HepG2 (cell line): Measurements from ENCODE around the gene EGR1.

Experiments used
- CC2D1A ChIP-seq: sonication (generic); formaldehyde crosslinking; IDR thresholded peaks from 2 replicates; pipeline ENCODE4 v1.8.1; 2023; ENCODE audit warnings: mild to moderate bottlenecking, missing genetic modification reagents
- CEBPB ChIP-seq: IDR thresholded peaks from 2 replicates; pipeline ENCODE4 v1.6.1; 2011; ENCODE audit warnings: low read depth, low read length, improper control_type of control experiment, borderline replicate concordance
- HDAC2 ChIP-seq: sonication (generic); formaldehyde crosslinking; IDR thresholded peaks from 2 replicates; pipeline ENCODE4 v1.4.0; 2020; ENCODE audit warnings: missing genetic modification reagents
- PHF8 ChIP-seq: sonication (generic); formaldehyde crosslinking; IDR thresholded peaks from 2 replicates; pipeline ENCODE4 v1.5.0; 2020; ENCODE audit warnings: missing genetic modification reagents
- POLR2A ChIP-seq, 2 experiments: IDR thresholded peaks; 2 replicates each; pipeline ENCODE4 v1.6.1; 2011; ENCODE audit warnings: low read depth in 2 of 2, low read length in 2 of 2, mild to moderate bottlenecking in 1 of 2, moderate library complexity in 1 of 2; ENCODE audit not compliant: insufficient read depth in 1 of 2
- POLR2AphosphoS5 ChIP-seq: IDR thresholded peaks from 2 replicates; pipeline ENCODE4 v1.6.1; 2012; ENCODE audit warnings: low read depth, low read length
- RFX5 ChIP-seq: IDR thresholded peaks from 2 replicates; pipeline ENCODE4 v1.6.1; 2011; ENCODE audit warnings: low read depth, low read length, improper control_type of control experiment
- TAF1 ChIP-seq: sonication (generic); formaldehyde crosslinking; IDR thresholded peaks from 2 replicates; pipeline ENCODE4 v1.4.0; 2020; ENCODE audit warnings: missing genetic modification reagents
- TRIM24 ChIP-seq: sonication (generic); formaldehyde crosslinking; IDR thresholded peaks from 2 replicates; pipeline ENCODE4 v1.8.0; 2022; ENCODE audit warnings: mild to moderate bottlenecking, missing genetic modification reagents
- ZKSCAN1 ChIP-seq: fragments of 150-350 bp; IDR thresholded peaks from 2 replicates; pipeline ENCODE4 v1.6.1; 2014; ENCODE audit warnings: low read length
- ZNF274 ChIP-seq: sonication (generic); formaldehyde crosslinking; IDR thresholded peaks from 2 replicates; pipeline ENCODE4 v1.5.1; 2020; ENCODE audit warnings: mild to moderate bottlenecking, missing genetic modification reagents
- TF ChIP-seq, protein P1 (sequence below), 2 experiments: sonication (generic) in 1 of 2; formaldehyde crosslinking in 1 of 2; IDR thresholded peaks; 2 replicates each; pipeline versions ENCODE4 v1.5.1 to v1.6.1; 2011 to 2020; ENCODE audit warnings: borderline replicate concordance in 1 of 2, low read depth in 1 of 2, low read length in 1 of 2, mild to moderate bottlenecking in 1 of 2, missing genetic modification reagents in 1 of 2, moderate library complexity in 1 of 2
- TF ChIP-seq, protein P2 (sequence below): sonication (generic); formaldehyde crosslinking; IDR thresholded peaks from 2 replicates; pipeline ENCODE4 v1.5.1; 2020; ENCODE audit warnings: missing genetic modification reagents, mild to moderate bottlenecking, borderline replicate concordance

DNA sequence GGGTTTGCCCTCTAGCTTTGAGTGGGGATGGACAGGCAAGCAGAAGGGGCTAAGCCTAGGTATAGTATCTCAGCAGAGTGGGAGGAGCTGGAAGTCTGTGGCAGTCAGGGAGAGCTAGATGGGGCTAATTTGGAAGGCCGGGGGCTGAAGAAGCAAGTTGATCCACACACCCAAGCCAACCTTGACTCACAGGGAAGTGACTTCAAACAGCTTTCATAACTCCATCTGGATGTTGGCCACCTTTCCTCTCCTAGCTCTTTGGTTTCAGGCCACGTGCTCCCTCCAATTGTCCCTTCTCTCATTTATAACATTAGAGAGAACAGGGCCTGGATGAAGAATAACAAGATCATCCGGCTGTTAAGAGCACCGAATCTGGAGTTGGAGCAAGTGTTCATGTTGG, 36.8 kb downstream of the EGR1 start:
- TF ChIP-seq CEBPB (no peak), HDAC2 (CRISPR knock-in tag) (no peak), TRIM24 (CRISPR knock-in tag) (no peak), ZKSCAN1 (no peak), TAF1 (CRISPR knock-in tag) (no peak), ZNF274 (no peak), PHF8 (CRISPR knock-in tag) (no peak), RFX5 (no peak), POLR2AphosphoS5 (no peak), CC2D1A (CRISPR knock-in tag) (no peak), POLR2A (IDR thresholded peaks at IDR 0.05; ENCODE audit: insufficient read depth in 1 of 2, low read depth in 2 of 2, low read length in 2 of 2) (no peak)
- TF ChIP-seq, protein P1, sequence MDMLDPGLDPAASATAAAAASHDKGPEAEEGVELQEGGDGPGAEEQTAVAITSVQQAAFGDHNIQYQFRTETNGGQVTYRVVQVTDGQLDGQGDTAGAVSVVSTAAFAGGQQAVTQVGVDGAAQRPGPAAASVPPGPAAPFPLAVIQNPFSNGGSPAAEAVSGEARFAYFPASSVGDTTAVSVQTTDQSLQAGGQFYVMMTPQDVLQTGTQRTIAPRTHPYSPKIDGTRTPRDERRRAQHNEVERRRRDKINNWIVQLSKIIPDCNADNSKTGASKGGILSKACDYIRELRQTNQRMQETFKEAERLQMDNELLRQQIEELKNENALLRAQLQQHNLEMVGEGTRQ (IDR thresholded peaks at IDR 0.05; ENCODE audit: low read depth, low read length), result no peak
- TF ChIP-seq, protein P1 (CRISPR knock-in tag; IDR thresholded peaks at IDR 0.05; ENCODE audit: borderline replicate concordance), result no peak
- TF ChIP-seq, protein P2, sequence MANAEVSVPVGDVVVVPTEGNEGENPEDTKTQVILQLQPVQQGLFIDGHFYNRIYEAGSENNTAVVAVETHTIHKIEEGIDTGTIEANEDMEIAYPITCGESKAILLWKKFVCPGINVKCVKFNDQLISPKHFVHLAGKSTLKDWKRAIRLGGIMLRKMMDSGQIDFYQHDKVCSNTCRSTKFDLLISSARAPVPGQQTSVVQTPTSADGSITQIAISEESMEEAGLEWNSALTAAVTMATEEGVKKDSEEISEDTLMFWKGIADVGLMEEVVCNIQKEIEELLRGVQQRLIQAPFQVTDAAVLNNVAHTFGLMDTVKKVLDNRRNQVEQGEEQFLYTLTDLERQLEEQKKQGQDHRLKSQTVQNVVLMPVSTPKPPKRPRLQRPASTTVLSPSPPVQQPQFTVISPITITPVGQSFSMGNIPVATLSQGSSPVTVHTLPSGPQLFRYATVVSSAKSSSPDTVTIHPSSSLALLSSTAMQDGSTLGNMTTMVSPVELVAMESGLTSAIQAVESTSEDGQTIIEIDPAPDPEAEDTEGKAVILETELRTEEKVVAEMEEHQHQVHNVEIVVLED (CRISPR knock-in tag), result no peak
